ENCODE results near the gene PRKRIP1.

GRCh38 chr7:102410123-102410522, 14.0 kb downstream of the PRKRIP1 start:
- TF ChIP-seq SIN3A (IDR thresholded peaks at IDR 0.05; ENCODE audit: borderline replicate concordance, insufficient read depth, low read depth, low read length) (no peak), POLR2AphosphoS5 (IDR thresholded peaks at IDR 0.05; ENCODE audit: low read depth, low read length) (no peak), CTCF (IDR thresholded peaks at IDR 0.05) (no peak), REST (IDR thresholded peaks at IDR 0.05; ENCODE audit: insufficient read depth in 1 of 2, low read depth in 2 of 2, low read length in 1 of 2) (no peak), TCF7L2 (IDR thresholded peaks at IDR 0.05; ENCODE audit: low read depth, low read length) (no peak)

All from Panc1 (cell line).